HCT116 (cell line): Measurements from ENCODE around the gene BBS9.

Source experiments
- ATF3 ChIP-seq: IDR thresholded peaks from 2 replicates; pipeline ENCODE4 v1.6.1; 2012
- CTCF ChIP-seq, 3 experiments: fragments of 200-600 bp in 1 of 3; sonication (generic) in 1 of 3; IDR thresholded peaks in 2 of 3; conservative IDR thresholded peaks in 1 of 3; 2 replicates each; pipeline ENCODE4 v1.5.1; 2012 to 2017; ENCODE audit warnings: low read depth in 2 of 3, low read length in 2 of 3, antibody characterized with exemption in 1 of 3, borderline replicate concordance in 1 of 3, control low read depth in 1 of 3, mild to moderate bottlenecking in 1 of 3, mixed read lengths in 1 of 3, mixed run types in 1 of 3, moderate library complexity in 1 of 3; ENCODE audit not compliant: insufficient read depth in 1 of 3
- EZH2 ChIP-seq: fragments of 200-600 bp; sonication (generic); IDR thresholded peaks from 2 replicates; pipeline ENCODE4 v1.6.1; 2017; ENCODE audit warnings: antibody characterized with exemption, mixed run types
- EZH2phosphoT487 ChIP-seq: fragments of 200-600 bp; IDR thresholded peaks from 2 replicates; pipeline ENCODE4 v1.6.1; 2018; ENCODE audit warnings: antibody characterized with exemption, borderline replicate concordance
- JUND ChIP-seq: IDR thresholded peaks from 2 replicates; pipeline ENCODE4 v1.6.1; 2012
- POLR2AphosphoS5 ChIP-seq: IDR thresholded peaks from 2 replicates; pipeline ENCODE4 v1.6.1; 2011; ENCODE audit warnings: mild to moderate bottlenecking, low read depth, low read length, moderate library complexity
- RAD21 ChIP-seq: IDR thresholded peaks from 2 replicates; pipeline ENCODE4 v1.6.1; 2012; ENCODE audit warnings: low read depth, mild to moderate bottlenecking
- SP1 ChIP-seq: IDR thresholded peaks from 2 replicates; pipeline ENCODE4 v1.6.1; 2012; ENCODE audit warnings: low read depth
- TCF7L2 ChIP-seq: IDR thresholded peaks from 2 replicates; pipeline ENCODE4 v1.7.0; 2011; ENCODE audit warnings: borderline replicate concordance, inconsistent platforms; ENCODE audit not compliant: insufficient read depth, insufficient read length; ENCODE audit errors: extremely low read depth
- YY1 ChIP-seq: IDR thresholded peaks from 2 replicates; pipeline ENCODE4 v1.6.1; 2011; ENCODE audit warnings: low read length, low read depth, moderate library complexity, mild to moderate bottlenecking; ENCODE audit not compliant: insufficient replicate concordance; ENCODE audit errors: extremely low read depth
- ZFX ChIP-seq: fragments of 450-650 bp; IDR thresholded peaks from 2 replicates; pipeline ENCODE4 v1.6.1; 2017

- TF ChIP-seq ZFX (no peak), CTCF (IDR thresholded peaks at IDR 0.05 in 2 of 3, conservative IDR thresholded peaks at IDR 0.05 in 1 of 3; ENCODE audit: borderline replicate concordance in 1 of 3, insufficient read depth in 1 of 3, low read depth in 2 of 3, low read length in 2 of 3) (no peak), RAD21 (no peak), ATF3 (no peak), POLR2AphosphoS5 (no peak), TCF7L2 (no peak), SP1 (no peak), EZH2 (no peak), JUND (no peak), EZH2phosphoT487 (no peak), YY1 (no peak)
Observed at GRCh38 chr7:33191340-33191739, 62.0 kb downstream of the BBS9 start.
